MCF 10A (cell line): ENCODE data around the gene ESRRG. TPM values are rescaled to one million over a fixed set of nuclear protein-coding genes. Genes with fewer than 3 reads are reported as not detected.

Experiments used
- BruUV-seq: library from RNA; stranded (reverse); fragments of 400-500 nt; replicated peaks from 2 replicates; lab custom pipeline; 2021; lab: Mats Ljungman, UMichigan
- CTCF ChIA-PET: fragments of 300-600 bp; sonication (Branson Sonifier 250); formaldehyde crosslinking; extraction: SDS; loops from one replicate; lab custom pipeline; 2021; ENCODE audit warnings: antibody characterized with exemption, inconsistent platforms; lab: Yijun Ruan, JAX
- POLR2A ChIA-PET: fragments of 300-600, 350-650 bp; sonication (Branson Sonifier 250); formaldehyde crosslinking; extraction: SDS; loops from one replicate; lab custom pipeline; 2020; ENCODE audit warnings: antibody characterized with exemption, inconsistent platforms; lab: Yijun Ruan, JAX
- DNase-seq: peaks from one replicate; pipeline ENCODE4 v3.0.0-alpha.2; 2018; ENCODE audit not compliant: unreplicated experiment
- H3K27ac Mint-ChIP-seq: one replicate; pipeline ENCODE4 v1.8.0; 2022; ENCODE audit warnings: mild to moderate bottlenecking, low read depth, mixed read lengths; ENCODE audit not compliant: unreplicated experiment
- H3K27me3 Mint-ChIP-seq: one replicate; pipeline ENCODE4 v1.8.0; 2022; ENCODE audit warnings: mixed read lengths; ENCODE audit not compliant: insufficient read depth, unreplicated experiment
- H3K36me3 Mint-ChIP-seq: one replicate; pipeline ENCODE4 v1.8.0; 2022; ENCODE audit warnings: mild to moderate bottlenecking, moderate library complexity, mixed read lengths; ENCODE audit not compliant: insufficient read depth, unreplicated experiment
- H3K4me1 Mint-ChIP-seq: one replicate; pipeline ENCODE4 v1.8.0; 2022; ENCODE audit warnings: mixed read lengths; ENCODE audit not compliant: insufficient read depth, unreplicated experiment
- H3K4me3 Mint-ChIP-seq: one replicate; pipeline ENCODE4 v1.8.0; 2022; ENCODE audit warnings: mild to moderate bottlenecking, moderate library complexity, mixed read lengths; ENCODE audit not compliant: unreplicated experiment
- H3K9me3 Mint-ChIP-seq: one replicate; pipeline ENCODE4 v1.8.0; 2022; ENCODE audit warnings: mixed read lengths; ENCODE audit not compliant: unreplicated experiment
- CTCF ChIP-seq: fragments of 200-600 bp; IDR thresholded peaks from one replicate; pipeline ENCODE4 v1.8.0; 2022; ENCODE audit warnings: antibody characterized with exemption, mild to moderate bottlenecking; ENCODE audit not compliant: unreplicated experiment
- intact Hi-C: fragments of 100-400 bp; cut with micrococcal nuclease; formaldehyde crosslinking; loops from 2 replicates; pipeline ENCODE4 v1.14.1; 2022
- total RNA-seq: library from RNA; stranded (reverse); gene quantifications from 2 replicates; pipeline ENCODE4 v1.2.3, GENCODE V29; 2022

ESRRG gene
- total RNA-seq, 1 experiment from 2014 or later = 0.44 TPM

- intact Hi-C loops = no loop called here
- ChIA-PET CTCF (interaction anchor here (0.7 to 1.4 kb wide), 5 partner anchors 8 to 354 kb away, joined by 3 to 6 read pairs (median 4); no protein-coding TSS in a partner anchor), POLR2A (interaction anchor here (1.1 to 1.3 kb wide), 2 partner anchors 10 to 11 kb away, joined by 3 to 4 read pairs; no protein-coding TSS in a partner anchor)
- Mint-ChIP-seq H3K9me3 (no peaks in the 10 kb centered on the region), H3K36me3 (no peaks in the 10 kb centered on the region), H3K4me1 (peaks cover 13% of the 10 kb centered on the region), H3K4me3 (no peak overlapping the region), H3K27ac (no peak overlapping the region), H3K27me3 (no peaks in the 10 kb centered on the region)
- peak; percentile 36 for TF ChIP-seq CTCF
- BruUV-seq = no TSS peak
- DNase-seq = peak; percentile 75
Observed at GRCh38 chr1:216670118-216670883, 52.9 kb downstream of the ESRRG start.

GRCh38 chr1:216666441-216666840 is 56.8 kb downstream of the ESRRG start:
- Mint-ChIP-seq H3K9me3 (no peaks in the 10 kb centered on the region), H3K36me3 (no peaks in the 10 kb centered on the region), H3K27ac (peak overlapping the region; percentile 67), H3K4me3 (no peak overlapping the region), H3K4me1 (peaks cover 20% of the 10 kb centered on the region), H3K27me3 (peaks cover 13% of the 10 kb centered on the region)
- CTCF ChIA-PET = interaction anchor here (0.6 to 0.8 kb wide), 2 partner anchors 56 to 150 kb away, joined by 3 to 4 read pairs; no protein-coding TSS in a partner anchor
- intact Hi-C loops = no loop called here
- POLR2A ChIA-PET = no interaction called here
- BruUV-seq = no TSS peak
- no peak for TF ChIP-seq CTCF
- DNase-seq = no peak

- no peak for DNase-seq
- peaks cover 20% of the 10 kb centered on the region for H3K4me1 Mint-ChIP-seq
- H3K9me3 Mint-ChIP-seq = no peaks in the 10 kb centered on the region
- peaks cover 19% of the 10 kb centered on the region for H3K27me3 Mint-ChIP-seq
- no peak for TF ChIP-seq CTCF
- peak overlapping the region; percentile 67 for H3K27ac Mint-ChIP-seq
- CTCF ChIA-PET = interaction anchor here (0.6 to 1.1 kb wide), 4 partner anchors 19 to 134 kb away, joined by 3 read pairs; no protein-coding TSS in a partner anchor
- intact Hi-C loops = no loop called here
- POLR2A ChIA-PET = interaction anchor here (0.8 kb wide), 1 partner anchor 9 kb away, joined by 3 read pairs; no protein-coding TSS in a partner anchor
- no peak overlapping the region for H3K4me3 Mint-ChIP-seq
- no peaks in the 10 kb centered on the region for H3K36me3 Mint-ChIP-seq
- no TSS peak for BruUV-seq
Observed at GRCh38 chr1:216665856-216666255, 57.4 kb downstream of the ESRRG start.

- CTCF ChIA-PET = interaction anchor here (0.6 to 1.1 kb wide), 4 partner anchors 19 to 134 kb away, joined by 3 read pairs; no protein-coding TSS in a partner anchor
- POLR2A ChIA-PET = interaction anchor here (0.8 kb wide), 1 partner anchor 9 kb away, joined by 3 read pairs; no protein-coding TSS in a partner anchor
- TF ChIP-seq CTCF = no peak
- Mint-ChIP-seq H3K4me1 (peaks cover 20% of the 10 kb centered on the region), H3K9me3 (no peaks in the 10 kb centered on the region), H3K36me3 (no peaks in the 10 kb centered on the region), H3K27ac (peak overlapping the region; percentile 67), H3K4me3 (no peak overlapping the region), H3K27me3 (peaks cover 23% of the 10 kb centered on the region)
- intact Hi-C loops = no loop called here
- BruUV-seq = no TSS peak
- DNase-seq = peak; percentile 61
Observed at GRCh38 chr1:216665406-216665805, 57.8 kb downstream of the ESRRG start.
